GM12892 (cell line): ENCODE measurements around the gene SLC46A2.

ENCODE experiments used
- DNase-seq: peaks from one replicate; pipeline ENCODE4 v3.0.0; 2011; ENCODE audit not compliant: insufficient read length
- FAIRE-seq: peaks from 2 replicates; lab custom pipeline; 2011; peaks lifted over from hg19 to GRCh38; lab: Jason Lieb, UNC
- POLR2A ChIP-seq: IDR thresholded peaks from 2 replicates; pipeline ENCODE4 v1.6.1; 2011; ENCODE audit warnings: low read depth, low read length, control low read depth
- POLR2AphosphoS5 ChIP-seq: IDR thresholded peaks from 2 replicates; pipeline ENCODE4 v1.6.1; 2011; ENCODE audit warnings: low read depth, low read length, control low read depth
- TAF1 ChIP-seq: IDR thresholded peaks from 2 replicates; pipeline ENCODE4 v1.6.1; 2011; ENCODE audit warnings: low read depth, mild to moderate bottlenecking, control low read depth, low read length, borderline replicate concordance

SLC46A2 gene

DNA sequence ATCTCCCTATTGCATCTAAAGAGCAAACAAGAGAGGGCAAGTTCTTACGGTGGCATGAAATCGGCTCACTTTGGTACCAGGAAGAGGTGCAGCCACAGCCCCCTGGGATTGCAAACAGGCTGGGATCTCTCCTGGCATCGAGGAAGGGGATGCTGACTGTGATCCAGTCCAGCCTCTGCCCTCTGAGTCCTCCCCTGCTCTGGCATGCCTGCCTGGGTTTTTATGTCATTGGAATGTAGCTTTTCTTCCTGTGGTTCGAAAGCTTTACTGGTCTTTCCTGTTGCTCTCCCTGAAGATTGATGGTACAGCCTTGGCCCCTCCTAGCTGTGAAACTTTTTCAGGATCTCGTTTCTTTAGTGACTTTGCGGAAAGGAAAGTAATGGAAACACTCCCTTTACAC is 6.6 kb downstream of the SLC46A2 start:
- no peak for FAIRE-seq
- no peak for TF ChIP-seq TAF1
- no peak for TF ChIP-seq POLR2AphosphoS5
- no peak for TF ChIP-seq POLR2A
- no peak for DNase-seq

DNA sequence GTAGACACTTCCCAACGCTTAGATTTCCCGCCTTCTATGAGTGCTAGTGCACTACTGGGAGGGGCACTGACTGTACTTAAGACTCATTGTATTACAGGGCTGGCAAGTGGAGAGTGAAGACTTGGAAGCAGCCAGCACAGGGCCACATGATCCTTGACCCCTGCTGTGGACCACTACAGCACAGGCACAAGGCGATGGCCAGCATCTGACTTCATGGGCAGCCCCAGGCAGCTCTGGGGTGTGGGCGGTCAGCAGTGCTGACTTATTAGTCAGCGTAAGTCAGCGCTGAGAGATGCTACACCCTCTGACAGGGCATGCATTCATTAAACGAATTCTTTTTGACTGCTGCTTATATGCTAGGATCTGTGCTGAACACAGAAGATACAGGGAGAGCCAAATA is 9.3 kb downstream of the SLC46A2 start:
- no peak for TF ChIP-seq POLR2A
- DNase-seq (no peak), FAIRE-seq (no peak)

DNA sequence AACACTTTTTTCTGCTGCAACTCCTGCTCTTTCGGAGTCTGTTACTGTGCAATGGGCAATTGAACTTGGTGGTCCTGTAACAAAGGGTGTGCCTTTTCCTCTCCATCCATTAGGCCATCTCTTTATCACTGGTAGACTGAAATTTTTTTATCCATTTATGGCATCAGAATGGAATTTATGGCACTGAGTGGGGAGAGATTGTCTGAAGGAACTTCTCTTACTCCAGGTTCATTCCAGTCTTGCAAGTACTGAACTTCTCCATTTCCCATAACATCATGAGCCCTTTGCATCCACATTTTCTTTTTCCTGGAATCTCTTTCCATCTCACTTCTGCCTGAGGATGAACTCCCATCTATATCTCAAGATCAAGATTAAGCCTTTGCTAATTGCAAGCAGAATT is 10.0 kb downstream of the SLC46A2 start:
- DNase-seq (no peak), FAIRE-seq (no peak)
- TF ChIP-seq POLR2A (no peak), POLR2AphosphoS5 (no peak), TAF1 (no peak)

DNA sequence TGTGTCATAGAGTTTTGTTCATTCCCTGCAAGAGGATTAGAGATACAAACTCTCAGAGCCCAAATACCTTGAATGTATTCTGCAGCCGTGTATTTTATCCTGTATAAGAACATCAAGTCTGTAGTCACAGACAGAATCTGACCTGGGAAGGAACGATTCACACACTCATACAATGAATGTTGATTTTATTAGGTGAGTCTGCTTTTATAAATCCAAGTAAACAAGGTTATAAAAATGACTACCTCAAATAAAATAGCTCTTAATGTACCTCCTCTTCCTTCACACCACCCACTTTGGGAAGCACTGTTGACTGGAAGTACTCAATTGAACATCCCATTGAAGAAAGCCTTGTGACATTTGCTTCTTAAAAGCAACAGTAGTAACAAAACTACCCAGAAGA is 11.9 kb downstream of the SLC46A2 start:
- TF ChIP-seq TAF1 (no peak), POLR2AphosphoS5 (no peak), POLR2A (no peak)
- DNase-seq (no peak), FAIRE-seq (no peak)

DNA sequence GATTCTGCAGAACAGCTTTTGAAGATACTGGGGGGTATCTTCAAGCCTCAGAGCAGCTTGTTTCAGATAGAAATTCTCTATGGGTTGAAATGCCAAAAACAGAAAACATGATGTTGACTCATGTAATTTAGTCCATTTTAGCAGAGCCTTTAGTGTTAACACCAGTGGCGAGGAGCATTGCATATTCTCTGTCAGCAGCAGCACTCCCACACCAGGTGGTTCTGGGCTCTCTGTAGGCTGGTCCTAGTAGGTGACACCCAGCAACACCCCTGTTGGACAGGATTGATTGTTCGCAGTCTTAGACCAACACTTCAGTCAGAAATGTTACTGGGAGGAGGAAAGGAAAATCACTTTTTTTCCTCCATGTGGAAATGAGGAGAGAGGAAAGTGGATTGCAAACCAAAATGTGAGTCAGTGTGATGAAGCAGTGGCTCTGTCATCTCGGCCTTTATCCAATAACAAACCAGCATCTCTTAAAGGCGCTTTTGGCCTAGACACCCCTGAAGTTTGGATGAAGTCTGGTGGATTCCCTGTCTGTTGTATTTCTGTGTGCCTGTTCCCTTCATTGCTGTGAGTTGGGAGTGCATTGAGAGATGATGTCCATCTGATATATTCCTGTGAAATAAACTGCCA is 16.8 kb downstream of the SLC46A2 start:
- DNase-seq (no peak), FAIRE-seq (no peak)
- TF ChIP-seq POLR2A (no peak), POLR2AphosphoS5 (no peak), TAF1 (no peak)

DNA sequence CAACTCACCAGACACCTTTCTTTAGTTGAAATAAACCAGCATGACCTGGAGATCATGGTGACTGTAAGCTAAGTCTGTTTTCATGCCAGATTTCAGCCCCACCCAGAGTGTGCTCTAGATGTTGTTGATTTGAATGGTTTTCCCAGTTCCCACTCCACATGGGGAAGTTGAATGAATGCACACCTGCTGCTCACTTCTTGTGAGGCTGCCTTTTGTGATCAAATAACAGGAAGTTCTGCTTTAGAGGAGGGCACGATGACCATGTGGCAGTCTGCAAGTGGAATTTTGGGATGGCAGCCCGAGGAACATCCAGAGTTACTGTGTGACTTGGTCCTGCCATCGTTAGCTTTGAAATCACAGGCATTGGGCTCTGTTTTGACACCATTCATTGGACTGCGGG is 18.7 kb downstream of the SLC46A2 start:
- no peak for TF ChIP-seq POLR2A
- no peak for TF ChIP-seq POLR2AphosphoS5
- TF ChIP-seq TAF1: no peak
- FAIRE-seq: no peak
- DNase-seq: no peak

DNA sequence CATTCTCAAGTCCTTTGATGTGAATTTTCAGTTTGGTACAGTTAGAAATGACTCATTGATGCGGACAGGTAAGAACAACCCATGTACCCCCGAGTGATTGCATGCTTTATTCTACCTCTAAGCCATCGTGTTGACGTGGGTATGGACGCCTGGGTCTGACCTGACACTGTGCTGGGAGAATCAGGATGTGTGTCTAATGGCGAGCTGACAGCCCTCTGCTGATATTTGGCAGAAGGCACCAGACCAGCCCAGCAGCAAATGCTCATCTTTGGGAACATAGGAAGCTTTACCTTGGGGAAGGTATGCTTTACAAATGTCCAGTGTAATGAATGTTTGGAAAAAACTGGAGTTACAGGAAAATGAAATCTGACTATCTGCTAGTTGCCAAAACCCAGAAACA is 20.1 kb downstream of the SLC46A2 start:
- TF ChIP-seq TAF1 (no peak), POLR2A (no peak), POLR2AphosphoS5 (no peak)
- no peak for FAIRE-seq
- DNase-seq: no peak

DNA sequence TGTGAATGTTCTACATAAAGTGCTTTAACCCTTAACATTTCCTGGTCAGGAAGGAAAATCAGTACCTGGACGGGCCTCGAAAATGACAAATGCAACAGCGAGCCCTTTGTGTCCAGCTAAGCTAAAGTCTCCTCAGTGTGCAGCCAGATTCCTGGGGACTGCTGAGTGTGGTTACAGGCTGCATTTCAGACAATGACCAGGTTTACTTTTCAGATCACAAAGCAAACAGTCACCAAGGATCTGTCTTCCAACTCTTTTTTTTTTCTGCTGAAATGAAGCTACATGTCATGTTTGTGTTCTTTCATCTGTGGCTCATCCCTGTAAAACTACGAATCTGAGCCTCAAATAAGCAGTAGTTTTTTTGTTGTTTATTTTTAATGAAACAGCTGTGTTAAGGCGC is 20.8 kb downstream of the SLC46A2 start:
- FAIRE-seq (no peak), DNase-seq (no peak)
- no peak for TF ChIP-seq POLR2A
- TF ChIP-seq TAF1: no peak
- no peak for TF ChIP-seq POLR2AphosphoS5

DNA sequence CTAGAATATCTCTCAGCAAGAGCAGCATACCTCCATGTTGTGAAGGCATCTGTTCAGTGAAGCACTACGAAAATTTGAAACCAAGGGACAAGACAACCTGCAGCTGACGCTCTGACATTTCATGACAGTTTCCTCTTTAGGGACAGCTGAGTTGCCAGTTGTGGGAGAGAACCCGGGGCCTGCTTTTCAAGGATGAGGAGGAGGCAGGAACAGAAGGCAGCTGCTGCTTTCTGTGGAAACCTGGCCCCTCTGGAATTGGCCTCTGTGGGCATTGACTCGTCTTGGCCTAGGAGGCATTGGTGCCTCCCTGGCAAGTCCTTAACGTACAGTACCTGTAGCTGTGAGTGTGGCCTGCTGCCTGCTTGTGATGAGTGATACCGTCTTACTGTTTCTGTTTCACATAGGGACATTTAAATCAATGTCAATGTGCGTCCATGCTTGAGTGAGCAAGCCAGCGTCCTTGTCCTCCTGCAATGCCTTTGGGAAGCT is 21.6 kb downstream of the SLC46A2 start:
- no peak for FAIRE-seq
- no peak for TF ChIP-seq POLR2AphosphoS5
- TF ChIP-seq POLR2A: no peak
- no peak for TF ChIP-seq TAF1
- no peak for DNase-seq

DNA sequence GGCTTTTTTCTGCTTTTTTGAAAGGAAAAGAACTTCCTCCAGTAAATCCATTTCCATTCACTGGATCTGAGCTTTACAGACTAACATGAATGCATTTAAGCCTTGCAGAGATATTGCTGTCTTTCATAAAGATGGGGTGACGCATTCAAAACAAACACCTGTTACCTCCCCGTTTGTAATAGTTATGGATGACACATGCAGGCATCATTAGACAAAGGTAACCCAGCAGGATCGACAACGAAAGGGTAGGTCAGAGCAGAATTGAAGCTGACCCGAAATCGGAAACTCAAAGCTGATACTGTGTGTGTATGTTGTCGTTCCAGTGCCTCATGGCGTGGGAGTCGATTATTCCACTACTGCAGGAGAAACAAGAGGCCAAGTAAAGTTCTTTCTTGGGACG is 22.2 kb downstream of the SLC46A2 start:
- no peak for TF ChIP-seq TAF1
- TF ChIP-seq POLR2AphosphoS5: no peak
- no peak for DNase-seq
- FAIRE-seq: no peak

DNA sequence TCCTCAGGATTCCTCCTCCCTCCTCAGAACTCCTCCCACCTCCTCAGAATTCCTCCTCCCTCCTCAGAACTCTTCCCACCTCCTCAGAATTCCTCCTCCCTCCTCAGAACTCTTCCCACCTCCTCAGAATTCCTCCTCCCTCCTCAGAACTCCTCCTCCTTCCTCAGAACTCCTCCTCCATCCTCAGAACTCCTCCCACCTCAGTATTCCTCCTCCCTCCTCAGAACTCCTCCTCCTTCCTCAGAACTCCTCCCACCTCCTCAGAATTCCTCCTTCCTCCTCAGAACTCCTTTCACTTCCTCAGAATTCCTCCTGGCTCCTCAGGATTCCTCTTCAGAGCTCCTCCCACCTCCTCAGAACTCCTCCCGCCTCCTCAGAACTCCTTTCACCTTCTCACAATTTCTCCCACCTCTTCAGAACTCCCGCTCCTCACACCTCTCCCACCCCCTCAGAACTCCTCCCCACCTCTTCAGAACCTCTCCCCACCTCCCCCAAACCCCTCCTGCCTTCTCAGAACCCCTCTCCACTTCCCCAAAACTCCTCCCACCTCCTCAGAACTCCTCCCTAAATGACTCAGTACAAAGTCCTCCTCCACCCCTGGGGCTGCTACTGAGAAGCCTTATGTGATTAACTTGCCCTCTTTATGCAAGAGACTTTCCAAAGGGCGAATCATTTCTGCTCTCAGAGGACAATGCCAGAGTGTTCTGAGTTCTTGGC is 23.2 kb downstream of the SLC46A2 start:
- TF ChIP-seq POLR2AphosphoS5 (no peak), POLR2A (no peak), TAF1 (no peak)
- DNase-seq (no peak), FAIRE-seq (no peak)

DNA sequence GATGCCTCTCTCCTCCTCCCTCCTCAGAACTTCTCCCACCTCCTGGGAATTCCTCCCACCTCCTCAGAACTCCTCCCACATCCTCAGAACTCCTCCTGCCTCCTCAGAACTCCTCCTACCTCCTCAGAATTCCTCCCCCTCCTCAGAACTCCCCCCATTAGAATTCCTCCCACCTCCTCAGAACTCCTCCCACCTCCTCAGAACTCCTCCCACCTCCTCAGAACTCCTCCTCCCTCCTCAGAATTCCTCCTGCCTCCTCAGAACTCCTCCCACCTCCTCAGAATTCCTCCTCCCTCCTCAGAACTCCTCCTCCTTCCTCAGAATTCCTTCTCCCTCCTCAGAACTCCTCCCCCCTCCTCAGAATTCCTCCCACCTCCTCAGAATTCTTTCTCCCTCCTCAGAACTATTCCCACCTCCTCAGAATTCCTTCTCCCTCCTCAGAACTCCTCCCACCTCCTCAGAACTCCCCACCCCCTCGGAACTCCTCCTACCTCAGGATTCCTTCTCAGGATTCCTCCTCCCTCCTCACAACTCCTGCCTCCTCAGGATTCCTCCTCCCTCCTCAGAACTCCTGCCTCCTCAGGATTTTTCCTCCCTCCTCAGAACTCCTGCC is 23.9 kb downstream of the SLC46A2 start:
- FAIRE-seq (no peak), DNase-seq (no peak)
- no peak for TF ChIP-seq POLR2A
